K562 (cell line): ENCODE measurements around the gene ZBTB42. TPM values are rescaled to one million over a fixed set of nuclear protein-coding genes. Genes with fewer than 3 reads are reported as not detected.

ENCODE experiments used
- ATAC-seq: fragments of 200-7000 bp; cut with Tn5 transposase; 3 replicates; pipeline ENCODE4 v1.9.1; 2020; ENCODE audit warnings: moderate library complexity
- BruUV-seq: library from RNA; stranded (reverse); fragments of 400-500 nt; replicated peaks from 2 replicates; lab custom pipeline; 2021; lab: Mats Ljungman, UMichigan
- CTCF ChIA-PET: fragments of 300-600 bp; formaldehyde crosslinking; extraction: SDS; loops from one replicate; lab custom pipeline; 2021; ENCODE audit warnings: low intra/inter-chr PET ratio; lab: Yijun Ruan, JAX
- POLR2A ChIA-PET: fragments of 300-600, 350-650 bp; sonication (Branson Sonifier 250); formaldehyde crosslinking; extraction: SDS; loops from one replicate; lab custom pipeline; 2021; ENCODE audit warnings: antibody characterized with exemption, inconsistent platforms; lab: Yijun Ruan, JAX
- DNase-seq, 4 experiments: peaks; one replicate each; pipeline versions ENCODE4 v3.0.0 to v3.0.0-alpha.2; 2011 to 2018; ENCODE audit warnings: low spot score in 3 of 4, mixed read lengths in 3 of 4; ENCODE audit errors: extremely low read depth in 1 of 4
- FAIRE-seq: peaks from 2 replicates; lab custom pipeline; 2011; peaks lifted over from hg19 to GRCh38; lab: Jason Lieb, UNC
- H2AFZ ChIP-seq: 2 replicates; pipeline ENCODE4 v1.6.0; 2011; ENCODE audit warnings: low read depth, low read length, control low read depth, inconsistent platforms
- H3K27ac ChIP-seq: fragments of 200-600 bp; 3 replicates; pipeline ENCODE4 v1.8.0; 2011; ENCODE audit warnings: low read depth, mild to moderate bottlenecking, control low read depth, inconsistent platforms, low read length, moderate library complexity, mixed read lengths; ENCODE audit errors: extremely low read depth
- H3K27me3 ChIP-seq, 2 experiments: fragments of 300-600 bp in 1 of 2; 2 replicates in 1 of 2; 3 replicates in 1 of 2; pipeline versions ENCODE4 v1.6.0 to v1.8.0; 2011; ENCODE audit warnings: inconsistent platforms in 2 of 2, low read length in 2 of 2, mild to moderate bottlenecking in 1 of 2, mixed read lengths in 1 of 2, moderate library complexity in 1 of 2; ENCODE audit not compliant: control insufficient read depth in 2 of 2, insufficient read depth in 2 of 2
- H3K36me3 ChIP-seq: fragments of 300-600 bp; 3 replicates; pipeline ENCODE4 v1.8.0; 2011; ENCODE audit warnings: mild to moderate bottlenecking, low read length, inconsistent platforms; ENCODE audit not compliant: control insufficient read depth, insufficient read depth
- H3K4me1 ChIP-seq, 2 experiments: fragments of 200-600 bp in 1 of 2; replicated peaks in 1 of 2; 2 replicates in 1 of 2; 3 replicates in 1 of 2; pipeline versions ENCODE4 v1.5.1 to v1.8.0; 2011; ENCODE audit warnings: inconsistent platforms in 2 of 2, low read length in 2 of 2, mild to moderate bottlenecking in 1 of 2, mixed read lengths in 1 of 2, moderate library complexity in 1 of 2; ENCODE audit not compliant: control insufficient read depth in 2 of 2, insufficient read depth in 2 of 2
- H3K4me2 ChIP-seq: 2 replicates; pipeline ENCODE4 v1.6.1; 2011; ENCODE audit warnings: low read length, control low read depth, inconsistent platforms, mixed read lengths; ENCODE audit not compliant: insufficient read depth
- H3K4me3 ChIP-seq: fragments of 200-600 bp; sonication (generic), shearing (Covaris generic); 2 replicates; pipeline ENCODE4 v1.5.1; 2016; ENCODE audit warnings: control low read depth, inconsistent platforms
- H3K79me2 ChIP-seq: fragments of 200-600 bp; 3 replicates; pipeline ENCODE4 v1.8.0; 2011; ENCODE audit warnings: low read length, inconsistent platforms; ENCODE audit not compliant: control insufficient read depth, insufficient read depth
- H3K9ac ChIP-seq, 2 experiments: 2 replicates each; pipeline versions ENCODE4 v1.6.0 to v1.6.1; 2011; ENCODE audit warnings: low read depth in 2 of 2, low read length in 2 of 2, control low read depth in 1 of 2, inconsistent platforms in 1 of 2, mild to moderate bottlenecking in 1 of 2, mixed read lengths in 1 of 2; ENCODE audit not compliant: insufficient read depth in 1 of 2
- H3K9me1 ChIP-seq: one replicate; pipeline ENCODE4 v1.6.0; 2011; ENCODE audit warnings: inconsistent platforms, mild to moderate bottlenecking, low read length, moderate library complexity; ENCODE audit not compliant: control insufficient read depth, insufficient read depth
- H3K9me3 ChIP-seq: replicated peaks from 2 replicates; pipeline ENCODE4 v1.5.1; 2011; ENCODE audit warnings: low read depth, low read length, inconsistent platforms; ENCODE audit not compliant: control insufficient read depth, insufficient read depth
- H4K20me1 ChIP-seq: replicated peaks from 2 replicates; pipeline ENCODE4 v1.6.1; 2011; ENCODE audit warnings: low read length, inconsistent platforms, mixed read lengths; ENCODE audit not compliant: control insufficient read depth, insufficient read depth
- DNMT1 ChIP-seq: fragments of 450-650 bp; IDR thresholded peaks from 2 replicates; pipeline ENCODE4 v1.6.1; 2016; ENCODE audit warnings: antibody characterized with exemption, mild to moderate bottlenecking
- EGR1 ChIP-seq: fragments of 450-650 bp; conservative IDR thresholded peaks from 2 replicates; pipeline ENCODE4 v1.6.1; 2017; ENCODE audit warnings: mild to moderate bottlenecking
- GATAD2B ChIP-seq: fragments of 450-650 bp; IDR thresholded peaks from 2 replicates; pipeline ENCODE4 v1.6.1; 2017; ENCODE audit warnings: mild to moderate bottlenecking, borderline replicate concordance
- SPI1 ChIP-seq: IDR thresholded peaks from 2 replicates; pipeline ENCODE4 v1.6.1; 2011; ENCODE audit warnings: low read depth, low read length, control low read depth, borderline replicate concordance
- WGBS: fragments of 100-300 bp; shearing (Covaris generic); methylation state at CpG from one replicate; pipeline ENCODE4 v1.1.6; 2016; ENCODE audit warnings: low coverage, mixed read lengths; ENCODE audit not compliant: insufficient coverage; ENCODE audit errors: missing lambda C conversion rate; 5-methylcytosine and 5-hydroxymethylcytosine counted together
- in situ Hi-C: fragments of 300-500 bp; cut with MboI; formaldehyde crosslinking; loops from 4 replicates; pipeline ENCODE4 v1.15.0; 2018; ENCODE audit warnings: inconsistent platforms, mixed read lengths
- intact Hi-C: fragments of 100-400 bp; cut with micrococcal nuclease; formaldehyde crosslinking; loops from 2 replicates; pipeline ENCODE4 v1.14.2; 2022
- polyA plus RNA-seq, 8 experiments: library from polyadenylated mRNA; depleted of rRNA in 4 of 8; stranded (reverse) in 5 of 8; unstranded in 3 of 8; fragments of >200 nt; fragmentation: Nextera tagmentation in 2 of 8; fragmentation: Illumina TruSeq in 1 of 8; extraction: Ambion mirVana in 2 of 8; extraction: Trizol in 1 of 8; gene quantifications; 2 replicates each; pipeline versions ENCODE4 v1.2.1 to v1.2.3, GENCODE V29; 2011 to 2014; ENCODE audit warnings: inconsistent platforms in 1 of 8, missing spikeins in 1 of 8
- total RNA-seq, 7 experiments: library from RNA; depleted of rRNA in 6 of 7; stranded (reverse); fragments of >200 nt in 6 of 7; fragmentation: Illumina TruSeq in 2 of 7; extraction: Trizol in 2 of 7; gene quantifications; 2 replicates each; pipeline versions ENCODE4 v1.2.1 to v1.2.3, GENCODE V29; 2011 to 2021; ENCODE audit warnings: low replicate concordance in 1 of 7

The ZBTB42 gene
- total and polyA plus RNA-seq, 9 of the 15 experiments (the other 6 are each of a cell fraction or from before 2014, with no cell fraction given): 0.03 to 8.5 (median 2.4) TPM

GRCh38 chr14:104805941-104806624, 5.2 kb downstream of the ZBTB42 start:
- ATAC-seq (no peak), DNase-seq (no peak), FAIRE-seq (no peak)
- Histone ChIP-seq H3K9me3 (no peaks in the 10 kb centered on the region), H3K4me3 (no peak overlapping the region), H4K20me1 (no peaks in the 10 kb centered on the region), H3K27ac (peak overlapping the region; percentile 28; the same call in 1 of the 3 replicates), H3K4me1 (peaks cover 33 to 64% of the 10 kb centered on the region in 2 experiments), H3K27me3 (no peaks in the 10 kb centered on the region), H3K36me3 (peaks cover 6% of the 10 kb centered on the region; the same call in 1 of the 3 replicates), H3K79me2 (peaks cover 25% of the 10 kb centered on the region), H3K4me2 (no peak overlapping the region), H3K9ac (peak overlapping the region in 1 of 2 experiments; percentile 62; a peak in 2 of 4 replicates), H3K9me1 (no peaks in the 10 kb centered on the region), H2AFZ (no peak overlapping the region)
- intact Hi-C loops (no loop called here), in situ Hi-C loops (no loop called here)
- TF ChIP-seq EGR1: peak; percentile 35; the same call in 1 of the 2 replicates
- no peak for TF ChIP-seq DNMT1
- CTCF ChIA-PET: no interaction called here
- BruUV-seq: no TSS peak
- WGBS: 35% methylated on average over 11 of the region's 14 CpGs
- POLR2A ChIA-PET: interaction anchor here (1.4 kb wide), 1 partner anchor 55 kb away, joined by 3 read pairs; no protein-coding TSS in a partner anchor

GRCh38 chr14:104806625-104807465, 5.9 kb downstream of the ZBTB42 start:
- no peak overlapping the region for H3K4me3 ChIP-seq
- in situ Hi-C loops: no loop called here
- H3K27ac ChIP-seq: no peak overlapping the region
- H3K9ac ChIP-seq: no peak overlapping the region
- FAIRE-seq: no peak
- H3K79me2 ChIP-seq: peaks cover 18% of the 10 kb centered on the region; the same call in 2 of the 3 replicates
- peaks cover 5% of the 10 kb centered on the region; the same call in 1 of the 3 replicates for H3K36me3 ChIP-seq
- no peak overlapping the region for H2AFZ ChIP-seq
- ATAC-seq: no peak
- no peaks in the 10 kb centered on the region for H3K27me3 ChIP-seq
- H4K20me1 ChIP-seq: no peaks in the 10 kb centered on the region
- H3K9me1 ChIP-seq: no peaks in the 10 kb centered on the region
- intact Hi-C loops: no loop called here
- POLR2A ChIA-PET: interaction anchor here (1.4 kb wide), 1 partner anchor 56 kb away, joined by 3 read pairs; no protein-coding TSS in a partner anchor
- no TSS peak for BruUV-seq
- H3K4me1 ChIP-seq: peaks cover 30 to 56% of the 10 kb centered on the region in 2 experiments
- no peaks in the 10 kb centered on the region for H3K9me3 ChIP-seq
- CTCF ChIA-PET: no interaction called here
- H3K4me2 ChIP-seq: no peak overlapping the region
- TF ChIP-seq GATAD2B (no peak), SPI1 (peak; percentile 79)
- TF ChIP-seq, all 486 proteins: peak for 1
- no peak for DNase-seq
- 49% methylated on average over 9 of the region's 10 CpGs for WGBS
